AG10803 (cell line): ENCODE measurements around the gene HRK.

Experiments
- DNase-seq: peaks from one replicate; pipeline ENCODE4 v3.0.0; 2010; ENCODE audit warnings: low read depth
- H3K4me3 ChIP-seq: 2 replicates; pipeline ENCODE4 v1.5.1; 2011; ENCODE audit warnings: mild to moderate bottlenecking, low read length, control low read depth
- CTCF ChIP-seq: conservative IDR thresholded peaks from 2 replicates; pipeline ENCODE4 v1.5.1; 2011; ENCODE audit warnings: mild to moderate bottlenecking, low read length, control low read depth, inconsistent platforms

The HRK gene

GRCh38 chr12:116864371-116865160, 16.7 kb downstream of the HRK start:
- peak; percentile 85 for DNase-seq
- H3K4me3 ChIP-seq = no peak overlapping the region
- TF ChIP-seq CTCF = no peak

GRCh38 chr12:116863275-116863767, 17.9 kb downstream of the HRK start:
- peak; percentile 61 for DNase-seq
- H3K4me3 ChIP-seq = no peak overlapping the region
- peak; percentile 50 for TF ChIP-seq CTCF

GRCh38 chr12:116862167-116862566, 19.1 kb downstream of the HRK start:
- no peak for TF ChIP-seq CTCF
- no peak for DNase-seq
- H3K4me3 ChIP-seq = no peak overlapping the region

GRCh38 chr12:116861320-116861719, 19.9 kb downstream of the HRK start:
- no peak for TF ChIP-seq CTCF
- peak overlapping the region; percentile 15; the same call in 1 of the 2 replicates for H3K4me3 ChIP-seq
- peak; percentile 87 for DNase-seq

- DNase-seq = no peak
- H3K4me3 ChIP-seq = no peak overlapping the region
- TF ChIP-seq CTCF = no peak
These were observed 21.0 kb downstream of the HRK start for GRCh38 chr12:116860263-116860662.

- H3K4me3 ChIP-seq = no peak overlapping the region
- no peak for DNase-seq
- TF ChIP-seq CTCF = no peak
These were observed 22.2 kb downstream of the HRK start for GRCh38 chr12:116859079-116859478.

GRCh38 chr12:116856729-116857128, 24.5 kb downstream of the HRK start:
- H3K4me3 ChIP-seq = no peak overlapping the region
- DNase-seq = no peak
- TF ChIP-seq CTCF = no peak
